ENCODE measurements around the gene KLHL42. TPM values are rescaled to one million over a fixed set of nuclear protein-coding genes. Genes with fewer than 3 reads are reported as not detected.

KLHL42 gene
- total RNA-seq, 4 donors from 2014 or later = 16.5 to 30.4 (median 23.9) TPM

DNA sequence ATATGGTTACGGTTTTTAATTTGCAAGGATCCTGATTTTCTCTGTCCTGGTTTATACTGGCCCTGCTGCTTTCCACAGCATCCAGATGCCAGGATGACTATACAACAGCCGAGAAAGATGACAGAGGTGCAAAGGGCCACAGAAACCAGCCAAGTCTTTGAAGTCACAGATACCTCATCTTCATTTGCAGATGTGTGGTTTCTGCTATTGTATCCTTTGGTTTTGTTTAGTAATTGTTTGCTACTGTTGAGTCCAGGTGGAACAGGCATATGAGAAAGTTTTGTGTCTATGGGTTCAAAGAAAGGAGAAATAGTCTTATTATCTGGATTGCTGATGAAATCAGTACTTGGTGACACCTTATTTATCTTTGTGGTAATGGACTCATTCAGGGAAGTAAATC is 17.3 kb upstream of the KLHL42 start:
- no peaks in the 10 kb centered on the region for H3K9me3 ChIP-seq
- TF ChIP-seq, protein P1, sequence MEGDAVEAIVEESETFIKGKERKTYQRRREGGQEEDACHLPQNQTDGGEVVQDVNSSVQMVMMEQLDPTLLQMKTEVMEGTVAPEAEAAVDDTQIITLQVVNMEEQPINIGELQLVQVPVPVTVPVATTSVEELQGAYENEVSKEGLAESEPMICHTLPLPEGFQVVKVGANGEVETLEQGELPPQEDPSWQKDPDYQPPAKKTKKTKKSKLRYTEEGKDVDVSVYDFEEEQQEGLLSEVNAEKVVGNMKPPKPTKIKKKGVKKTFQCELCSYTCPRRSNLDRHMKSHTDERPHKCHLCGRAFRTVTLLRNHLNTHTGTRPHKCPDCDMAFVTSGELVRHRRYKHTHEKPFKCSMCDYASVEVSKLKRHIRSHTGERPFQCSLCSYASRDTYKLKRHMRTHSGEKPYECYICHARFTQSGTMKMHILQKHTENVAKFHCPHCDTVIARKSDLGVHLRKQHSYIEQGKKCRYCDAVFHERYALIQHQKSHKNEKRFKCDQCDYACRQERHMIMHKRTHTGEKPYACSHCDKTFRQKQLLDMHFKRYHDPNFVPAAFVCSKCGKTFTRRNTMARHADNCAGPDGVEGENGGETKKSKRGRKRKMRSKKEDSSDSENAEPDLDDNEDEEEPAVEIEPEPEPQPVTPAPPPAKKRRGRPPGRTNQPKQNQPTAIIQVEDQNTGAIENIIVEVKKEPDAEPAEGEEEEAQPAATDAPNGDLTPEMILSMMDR (IDR thresholded peaks at IDR 0.05) = no peak
- TF ChIP-seq POLR2A (IDR thresholded peaks at IDR 0.05) = no peak
- no peak overlapping the region for H3K27ac ChIP-seq
- H3K4me3 ChIP-seq = no peak overlapping the region
- no peaks in the 10 kb centered on the region for H3K4me1 ChIP-seq
- no peaks in the 10 kb centered on the region for H3K27me3 ChIP-seq
- DNase-seq = no peak
- no peaks in the 10 kb centered on the region for H3K36me3 ChIP-seq

DNA sequence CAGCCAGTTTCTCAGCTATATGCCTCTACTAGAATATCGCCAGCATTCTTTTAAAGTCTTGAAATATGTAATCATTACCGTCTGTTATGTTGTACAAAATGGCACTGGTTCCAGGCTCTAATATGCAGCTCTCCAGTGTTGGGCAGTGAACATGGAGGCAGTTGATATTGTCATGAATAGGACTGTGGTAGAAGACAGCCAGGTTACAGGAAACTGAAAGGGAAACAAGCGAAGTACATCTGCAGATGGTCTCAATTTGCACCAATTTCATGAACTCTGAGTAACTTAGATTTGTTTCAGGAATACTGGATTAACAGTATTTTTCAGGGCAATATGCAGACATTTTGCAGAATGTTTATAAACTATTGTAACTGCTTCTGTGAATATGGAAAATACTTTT is 13.4 kb upstream of the KLHL42 start:
- H3K27ac ChIP-seq = no peak overlapping the region
- TF ChIP-seq, protein P1 (IDR thresholded peaks at IDR 0.05) = no peak
- no peak for TF ChIP-seq POLR2A (IDR thresholded peaks at IDR 0.05)
- no peaks in the 10 kb centered on the region for H3K9me3 ChIP-seq
- no peaks in the 10 kb centered on the region for H3K4me1 ChIP-seq
- H3K36me3 ChIP-seq = no peaks in the 10 kb centered on the region
- no peak for DNase-seq
- no peak overlapping the region for H3K4me3 ChIP-seq
- no peaks in the 10 kb centered on the region for H3K27me3 ChIP-seq

DNA sequence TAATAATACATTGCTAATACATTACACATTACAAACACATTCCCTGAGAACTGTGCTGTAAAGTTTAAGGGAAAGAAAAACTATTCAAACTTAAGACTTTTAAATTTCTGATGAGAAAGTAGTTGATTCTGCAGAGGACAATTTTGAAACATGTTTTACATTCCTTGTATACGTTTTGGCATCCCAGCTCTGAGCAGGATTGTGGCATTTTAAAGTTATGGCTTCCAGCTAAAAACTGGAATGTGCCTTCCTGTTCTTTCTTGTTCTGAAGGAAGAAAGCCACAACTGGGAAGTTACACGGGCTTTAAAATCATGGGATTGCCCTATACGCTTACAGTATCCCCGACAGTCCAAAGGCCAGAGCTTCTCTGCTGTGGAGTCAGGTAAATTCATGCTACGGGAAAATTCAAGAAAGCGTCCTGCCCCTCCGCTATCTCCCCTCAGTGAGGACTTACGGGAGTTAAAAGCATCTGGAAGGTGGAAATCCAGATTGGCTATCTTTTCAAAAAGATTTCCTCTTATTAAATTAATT is 10.8 kb upstream of the KLHL42 start:
- Histone ChIP-seq H3K4me3 (no peak overlapping the region), H3K9me3 (no peaks in the 10 kb centered on the region), H3K4me1 (no peaks in the 10 kb centered on the region), H3K27ac (no peak overlapping the region), H3K36me3 (no peaks in the 10 kb centered on the region), H3K27me3 (no peaks in the 10 kb centered on the region)
- no peak for TF ChIP-seq POLR2A (IDR thresholded peaks at IDR 0.05)
- TF ChIP-seq, protein P1 (IDR thresholded peaks at IDR 0.05) = no peak
- no peak for DNase-seq

DNA sequence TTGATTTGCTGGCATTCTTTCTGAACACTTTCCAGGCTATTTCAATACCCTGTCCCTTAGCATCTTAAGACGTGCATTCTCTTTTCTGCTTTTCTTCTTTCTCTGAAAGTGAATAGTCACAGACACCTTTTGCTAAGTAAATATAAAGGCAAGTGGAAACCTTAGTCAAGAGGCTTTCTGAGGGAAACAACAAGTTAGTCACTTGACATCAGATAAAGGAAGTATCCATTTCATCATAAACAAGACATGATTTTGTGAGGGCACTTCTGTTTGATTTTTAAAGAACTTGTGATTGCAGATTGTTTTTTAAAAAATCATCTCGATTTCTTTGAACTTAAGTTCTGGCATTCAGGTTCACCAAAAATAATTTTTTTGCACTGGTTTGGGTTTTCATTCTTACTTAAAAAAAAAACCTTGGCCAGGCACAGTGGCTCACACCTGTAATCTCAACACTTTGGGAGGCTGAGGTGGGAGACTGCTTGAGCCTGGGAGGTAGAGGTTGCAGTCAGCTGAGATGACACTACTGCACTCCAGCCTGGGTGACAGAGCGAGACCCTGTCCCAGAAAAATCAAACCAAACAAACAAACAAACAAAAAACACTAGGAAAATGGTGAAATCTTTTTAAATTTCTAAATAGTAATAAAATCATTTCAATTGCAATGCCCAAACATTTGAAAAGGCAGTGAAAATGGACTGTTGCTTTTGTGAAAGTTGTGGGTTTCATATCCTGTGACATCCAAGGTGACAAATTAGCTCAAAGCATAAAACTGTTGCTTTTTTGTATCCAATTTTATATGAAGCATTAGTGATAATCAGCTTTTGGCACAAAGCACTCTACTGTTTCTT is 8.3 kb upstream of the KLHL42 start:
- Histone ChIP-seq H3K9me3 (no peaks in the 10 kb centered on the region), H3K4me1 (no peaks in the 10 kb centered on the region), H3K36me3 (no peaks in the 10 kb centered on the region), H3K27ac (no peak overlapping the region), H3K4me3 (no peak overlapping the region), H3K27me3 (no peaks in the 10 kb centered on the region)
- no peak for TF ChIP-seq POLR2A (IDR thresholded peaks at IDR 0.05)
- TF ChIP-seq, protein P1 (IDR thresholded peaks at IDR 0.05) = no peak
- DNase-seq = no peak

DNA sequence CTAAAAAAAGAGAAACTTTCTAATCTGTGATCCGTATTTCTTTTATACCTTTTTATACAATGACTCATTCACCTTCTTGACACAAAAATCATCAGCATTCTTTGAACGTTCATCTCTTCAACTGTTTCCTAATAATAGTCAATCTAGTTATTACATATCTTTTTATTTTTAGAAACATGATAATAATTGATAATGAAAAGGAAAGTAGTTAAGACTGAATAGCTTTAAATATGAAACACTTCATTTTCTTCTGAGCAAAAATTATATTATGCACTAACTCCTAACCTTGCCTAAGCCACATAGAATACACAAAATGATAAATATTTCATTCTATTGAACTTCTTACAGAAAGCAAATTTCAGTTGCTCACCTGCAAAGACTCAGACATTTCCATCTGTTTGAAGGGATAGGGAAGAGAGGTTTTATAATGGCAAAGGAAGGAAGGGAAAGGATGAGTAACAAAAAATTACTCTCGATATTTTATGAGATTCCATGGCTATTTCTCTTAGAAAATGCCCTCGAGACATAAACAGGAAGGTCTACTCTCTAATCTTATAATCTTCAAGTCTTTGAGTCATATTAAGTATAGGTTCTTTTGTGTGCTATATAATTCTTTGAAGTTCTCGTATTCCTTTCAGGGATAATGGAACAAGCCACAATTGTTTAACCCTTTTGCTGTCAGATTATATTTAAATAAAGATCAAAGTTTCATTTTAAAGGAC is 7.5 kb upstream of the KLHL42 start:
- no peak for DNase-seq
- Histone ChIP-seq H3K27me3 (no peaks in the 10 kb centered on the region), H3K9me3 (no peaks in the 10 kb centered on the region), H3K4me1 (no peaks in the 10 kb centered on the region), H3K27ac (no peak overlapping the region), H3K36me3 (no peaks in the 10 kb centered on the region), H3K4me3 (no peak overlapping the region)
- TF ChIP-seq POLR2A (IDR thresholded peaks at IDR 0.05) = no peak
- TF ChIP-seq, protein P1 (IDR thresholded peaks at IDR 0.05) = no peak

Measured in Peyer's patch (tissue), 4 donors.